ENCODE data around the gene TNNT3.

Gene TNNT3

GRCh38 chr11:1919391-1920127, at the start of gene TNNT3:
TNNT3 (plus strand) TSS chr11:1919703; CDS start chr11:1922875, 3,172 bp downstream.
- no peak for DNase-seq
- Histone ChIP-seq H3K27me3 (replicated peaks) (no peaks in the 10 kb centered on the region), H3K27ac (no peak within 1 kb of the TSS), H3K36me3 (replicated peaks) (no peaks in the 10 kb centered on the region), H3K4me3 (ENCODE audit: low read depth, low read length) (no peak within 1 kb of the TSS)
- peak; percentile 7 for TF ChIP-seq CTCF (IDR thresholded peaks at IDR 0.05; ENCODE audit: low read depth, low read length, missing control alignments)
- in situ Hi-C loops (cut with HindIII; ENCODE audit: low pct_ligation_motif_present, low sequenced_read_pairs): no loop called here

- no peak overlapping the region for H3K4me3 ChIP-seq (ENCODE audit: low read depth, low read length)
- in situ Hi-C loops (cut with HindIII; ENCODE audit: low pct_ligation_motif_present, low sequenced_read_pairs): no loop called here
- TF ChIP-seq CTCF (IDR thresholded peaks at IDR 0.05; ENCODE audit: low read depth, low read length, missing control alignments): no peak
- H3K27ac ChIP-seq: no peak overlapping the region
- peaks cover 5% of the 10 kb centered on the region for H3K27me3 ChIP-seq (replicated peaks)
- DNase-seq: no peak
- no peaks in the 10 kb centered on the region for H3K36me3 ChIP-seq (replicated peaks)
Measured at GRCh38 chr11:1870326-1870696, 49.2 kb upstream of the TNNT3 start.

- H3K36me3 ChIP-seq (replicated peaks): no peaks in the 10 kb centered on the region
- no peak overlapping the region for H3K27ac ChIP-seq
- in situ Hi-C loops (cut with HindIII; ENCODE audit: low pct_ligation_motif_present, low sequenced_read_pairs): no loop called here
- no peak overlapping the region for H3K4me3 ChIP-seq (ENCODE audit: low read depth, low read length)
- peaks cover 5% of the 10 kb centered on the region for H3K27me3 ChIP-seq (replicated peaks)
- DNase-seq: no peak
- no peak for TF ChIP-seq CTCF (IDR thresholded peaks at IDR 0.05; ENCODE audit: low read depth, low read length, missing control alignments)
Measured at GRCh38 chr11:1870721-1871466, 48.6 kb upstream of the TNNT3 start.

GRCh38 chr11:1871531-1871930, 48.0 kb upstream of the TNNT3 start:
- H3K27ac ChIP-seq: no peak overlapping the region
- no peak for TF ChIP-seq CTCF (IDR thresholded peaks at IDR 0.05; ENCODE audit: low read depth, low read length, missing control alignments)
- peaks cover 5% of the 10 kb centered on the region for H3K27me3 ChIP-seq (replicated peaks)
- no peaks in the 10 kb centered on the region for H3K36me3 ChIP-seq (replicated peaks)
- in situ Hi-C loops (cut with HindIII; ENCODE audit: low pct_ligation_motif_present, low sequenced_read_pairs): no loop called here
- H3K4me3 ChIP-seq (ENCODE audit: low read depth, low read length): no peak overlapping the region
- no peak for DNase-seq

GRCh38 chr11:1872267-1872985, 47.1 kb upstream of the TNNT3 start:
- in situ Hi-C loops (cut with HindIII; ENCODE audit: low pct_ligation_motif_present, low sequenced_read_pairs): no loop called here
- Histone ChIP-seq H3K36me3 (replicated peaks) (no peaks in the 10 kb centered on the region), H3K27me3 (replicated peaks) (peaks cover 5% of the 10 kb centered on the region), H3K27ac (no peak overlapping the region), H3K4me3 (ENCODE audit: low read depth, low read length) (no peak overlapping the region)
- TF ChIP-seq CTCF (IDR thresholded peaks at IDR 0.05; ENCODE audit: low read depth, low read length, missing control alignments): no peak
- no peak for DNase-seq

Measured in brain microvascular endothelial cell (primary cell).